ENCODE data around the gene STING1.
"Not testable (repeated sequence)": the region's sequence is repeated elsewhere in the genome, so short reads cannot be mapped to it uniquely, and the experiment has no call there.

The STING1 gene

DNA sequence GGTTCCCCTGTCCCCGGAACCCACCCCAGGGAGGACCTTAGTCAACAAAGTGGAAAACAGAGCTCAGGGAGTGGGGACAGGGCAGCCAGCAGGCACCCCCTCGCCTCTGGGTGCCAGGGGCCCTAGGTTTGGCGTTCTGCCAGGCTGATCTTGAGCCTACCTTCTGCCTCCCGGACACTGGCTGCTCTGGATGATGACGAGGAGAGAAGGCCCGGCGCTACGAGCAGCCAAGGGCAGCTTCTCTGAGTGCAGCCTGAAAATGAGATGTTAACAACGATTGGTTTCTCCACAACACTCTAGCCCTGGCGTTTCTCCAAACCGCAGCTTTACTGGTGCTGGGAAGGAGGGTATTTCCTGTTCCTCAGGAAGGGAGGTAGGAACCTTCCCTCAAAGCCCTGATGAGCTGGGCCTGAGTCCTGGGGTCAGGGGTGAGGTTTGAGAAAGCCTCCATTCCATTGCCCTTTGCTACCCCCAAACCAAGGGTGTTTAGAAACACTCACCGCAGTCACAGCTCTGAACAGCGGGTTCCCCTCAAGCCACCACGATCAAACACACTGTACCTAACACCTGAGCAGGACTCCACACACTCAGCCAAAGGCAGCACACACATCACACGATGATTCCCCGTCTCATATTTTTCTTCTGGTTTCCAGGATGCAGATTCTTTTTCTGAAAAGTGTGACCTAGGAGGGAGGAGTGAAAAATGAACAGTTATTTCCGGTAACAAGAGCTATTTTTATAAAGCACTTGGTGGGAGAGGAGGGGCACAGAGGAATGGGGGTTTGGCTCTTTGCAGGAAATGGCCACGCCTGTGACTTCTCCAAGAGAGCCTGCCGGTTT lies at the start of gene STING1:
Gene STING1 (minus strand): TSS at position 709 of the 840 bp plus-strand sequence. CDS start 1,054 bp downstream, outside the sequence.
- DNase-seq = peak; percentile 99

DNA sequence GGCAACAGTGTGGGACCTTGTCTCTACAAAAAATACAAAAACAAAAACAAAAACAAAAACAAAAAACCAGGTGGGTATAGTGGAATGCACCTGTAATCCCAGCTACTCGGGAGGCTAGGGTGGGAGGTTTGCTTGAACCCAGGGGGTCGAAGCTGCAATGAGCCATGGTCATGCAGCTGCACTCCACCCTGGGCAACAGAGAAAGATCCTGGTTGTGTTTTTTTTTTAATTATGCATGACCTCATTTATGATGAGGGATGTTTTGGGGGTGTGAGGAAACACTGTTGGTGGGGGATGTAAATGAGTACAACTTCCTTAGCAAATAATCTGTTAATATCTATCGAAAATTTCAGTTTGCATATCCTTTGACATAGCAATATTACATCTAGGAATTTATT lies 49.2 kb upstream of the STING1 start:
- DNase-seq = no peak

- DNase-seq = not testable (repeated sequence)
These were observed 47.5 kb upstream of the STING1 start for GRCh38 chr5:139530079-139530478.

- DNase-seq = not testable (repeated sequence)
These were observed 46.1 kb upstream of the STING1 start for GRCh38 chr5:139528695-139529094.

DNA sequence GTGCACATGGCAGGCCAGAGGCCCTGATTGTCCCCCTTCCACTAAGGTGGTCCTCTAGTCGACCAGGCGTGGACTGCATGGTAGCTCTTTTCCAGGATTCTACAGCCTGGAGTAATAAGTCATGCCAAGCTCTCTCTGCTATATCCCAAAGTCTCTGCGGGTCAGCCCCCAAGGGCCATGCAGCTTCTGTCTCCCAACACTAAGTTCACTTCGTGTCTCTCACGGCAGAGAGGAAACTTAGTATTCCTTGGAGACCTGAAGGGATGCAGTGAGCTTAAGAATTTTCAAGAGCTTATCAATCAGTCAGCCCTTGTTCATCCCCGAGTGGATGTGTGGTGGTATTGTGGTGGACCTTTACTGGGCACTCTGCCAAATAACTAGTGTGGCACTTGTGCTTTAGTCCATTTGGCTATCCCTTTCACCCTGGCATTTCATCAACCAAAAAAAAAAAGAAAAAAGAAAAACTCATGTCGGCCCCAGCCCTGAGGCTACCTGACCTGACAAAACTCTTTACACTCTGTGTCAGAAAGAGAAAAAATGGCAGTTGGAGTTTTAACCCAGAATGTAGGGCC lies 45.4 kb upstream of the STING1 start:
- not testable (repeated sequence) for DNase-seq

DNA sequence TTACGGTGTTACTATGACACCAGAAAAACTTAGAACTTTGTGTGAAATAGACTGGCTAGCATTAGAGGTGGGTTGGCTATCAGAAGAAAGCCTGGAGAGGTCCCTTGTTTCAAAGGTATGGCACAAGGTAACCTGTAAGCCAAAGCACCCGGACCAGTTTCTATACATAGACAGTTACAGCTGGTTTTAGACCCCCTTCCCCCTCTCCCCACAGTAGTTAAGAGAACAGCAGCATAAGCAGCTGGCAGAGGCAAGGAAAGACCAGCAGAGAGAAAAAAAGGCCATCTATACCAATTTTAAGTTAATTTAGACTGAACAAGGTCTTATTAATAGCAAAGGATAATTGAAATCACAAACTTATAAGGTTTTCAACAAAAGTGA lies 44.5 kb upstream of the STING1 start:
- DNase-seq = not testable (repeated sequence)

DNA sequence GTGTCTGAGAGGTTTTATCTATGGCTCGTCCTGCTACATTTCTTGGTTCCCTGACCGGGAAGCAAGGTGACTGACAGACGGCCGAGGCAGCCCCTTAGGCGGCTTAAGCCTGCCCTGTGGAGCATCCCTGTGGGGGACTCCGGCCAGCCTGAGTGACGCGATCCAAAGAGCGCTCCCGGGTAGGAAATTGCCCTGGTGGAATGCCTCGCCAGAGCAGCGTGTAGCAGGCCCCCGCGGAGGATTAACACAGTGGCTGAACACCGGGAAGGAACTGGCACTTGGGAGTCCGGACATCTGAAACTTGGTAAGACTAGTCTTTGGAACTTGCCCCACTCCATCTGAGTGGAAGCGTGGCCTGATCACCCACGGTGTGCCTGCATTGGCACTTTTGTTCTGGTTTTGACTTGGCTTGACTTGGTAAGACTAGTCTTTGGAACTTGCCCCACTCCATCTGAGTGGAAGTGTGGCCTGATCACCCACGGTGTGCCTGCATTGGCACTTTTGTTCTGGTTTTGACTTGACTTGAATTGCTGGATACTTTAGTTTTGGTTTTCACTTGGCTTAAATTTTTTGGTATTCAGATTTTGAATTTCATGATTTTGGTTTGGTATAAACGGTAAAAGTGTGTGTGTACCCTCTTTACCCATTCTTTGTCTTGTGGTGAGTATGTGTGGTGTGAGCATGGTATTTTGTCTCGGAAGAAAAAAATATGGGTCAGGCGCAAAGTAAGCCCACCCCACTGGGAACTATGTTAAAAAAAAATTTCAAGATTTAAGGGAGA lies 43.9 kb upstream of the STING1 start:
- not testable (repeated sequence) for DNase-seq

DNA sequence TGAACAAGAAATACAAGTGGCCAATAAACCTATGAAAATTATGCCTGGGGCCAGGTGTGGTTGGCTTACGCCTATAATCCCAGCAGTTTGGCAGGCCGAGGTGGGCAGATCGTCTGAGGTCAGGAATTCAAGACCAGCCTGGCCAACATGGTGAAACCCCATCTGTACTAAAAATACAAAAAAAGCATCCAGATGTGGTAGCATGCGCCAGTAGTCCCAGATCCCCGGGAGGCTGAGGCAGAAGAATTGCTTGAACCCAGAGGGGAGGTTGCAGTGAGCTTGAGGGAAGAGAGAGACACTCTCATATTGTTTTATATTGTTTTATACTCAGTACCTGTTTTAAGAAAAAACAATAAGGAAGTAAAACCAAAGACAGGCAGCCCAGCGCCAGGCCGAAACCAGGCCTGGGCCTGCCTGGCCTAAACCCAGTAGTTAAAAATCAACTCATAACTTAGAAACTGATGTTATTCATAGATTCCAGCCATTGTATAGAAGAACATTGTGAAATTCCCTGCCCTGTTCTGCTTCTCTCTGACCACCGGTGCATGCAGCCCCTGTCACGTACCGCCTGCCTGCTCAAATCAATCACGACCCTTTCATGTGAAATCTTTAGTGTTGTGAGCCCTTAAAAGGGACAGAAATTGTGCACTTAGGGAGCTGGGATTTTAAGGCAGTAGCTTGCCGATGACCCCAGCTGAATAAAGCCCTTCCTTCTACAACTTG lies 43.2 kb upstream of the STING1 start:
- DNase-seq = not testable (repeated sequence)

- DNase-seq = no peak
These were observed 42.5 kb upstream of the STING1 start for GRCh38 chr5:139524940-139525585.

DNA sequence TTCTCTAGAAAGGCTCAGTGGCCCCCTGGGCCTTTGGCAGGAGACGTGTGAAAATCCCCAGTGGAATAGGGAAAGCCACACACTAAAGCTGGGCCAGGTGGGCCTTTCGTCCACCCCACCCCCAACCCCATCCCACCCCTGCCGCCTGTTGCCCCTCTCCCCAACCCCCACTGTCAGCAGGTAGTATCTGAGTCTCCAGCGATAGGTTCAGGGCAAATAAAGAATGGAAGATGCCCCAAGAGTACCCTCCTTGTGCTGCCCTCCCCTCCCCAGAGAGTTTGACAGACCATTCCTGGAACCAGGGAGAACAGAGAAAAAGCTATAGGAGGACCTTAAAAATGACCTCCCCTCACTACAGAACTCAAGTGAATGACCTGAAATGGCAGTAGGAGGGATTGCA lies 41.9 kb upstream of the STING1 start:
- DNase-seq = no peak

DNA sequence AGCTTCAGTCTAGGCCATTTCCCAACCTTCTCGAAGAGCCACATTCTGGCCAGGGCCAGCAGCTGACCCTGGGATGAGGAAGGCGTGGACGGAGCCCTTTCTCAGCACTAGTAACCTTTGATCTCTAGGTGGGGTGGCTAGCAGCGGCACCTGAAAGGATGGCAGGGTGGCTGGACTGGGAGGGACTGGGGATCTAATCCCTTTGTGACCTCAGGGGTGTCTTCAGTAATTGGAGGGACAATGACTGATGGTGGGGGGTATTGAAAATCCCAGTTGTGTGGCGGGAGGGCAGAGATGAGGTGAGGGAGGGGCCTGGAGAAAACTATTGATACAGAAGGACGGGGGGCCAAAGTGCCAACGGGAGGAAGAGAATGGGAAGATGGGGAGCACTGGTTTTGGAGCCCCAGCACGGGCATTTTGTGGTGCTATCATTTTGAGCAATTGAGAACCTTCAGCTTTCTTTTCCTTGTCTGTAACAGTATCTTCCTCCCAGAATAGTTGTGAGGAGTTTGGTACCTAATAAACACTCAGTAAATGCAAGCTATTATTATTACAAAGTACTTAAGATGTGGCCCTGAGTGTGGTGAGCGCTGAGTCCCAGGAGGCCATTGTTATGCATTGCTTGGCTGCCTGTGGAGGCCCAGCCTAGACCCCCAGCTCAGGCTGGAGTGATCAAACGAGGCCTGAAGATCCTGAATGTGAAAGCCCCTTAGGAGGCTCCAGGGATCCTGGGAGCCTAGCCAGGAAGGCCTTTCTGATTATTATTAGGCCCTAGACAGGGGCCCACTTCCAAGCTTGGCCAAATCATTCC lies 41.3 kb upstream of the STING1 start:
- peak; percentile 36 for DNase-seq

DNA sequence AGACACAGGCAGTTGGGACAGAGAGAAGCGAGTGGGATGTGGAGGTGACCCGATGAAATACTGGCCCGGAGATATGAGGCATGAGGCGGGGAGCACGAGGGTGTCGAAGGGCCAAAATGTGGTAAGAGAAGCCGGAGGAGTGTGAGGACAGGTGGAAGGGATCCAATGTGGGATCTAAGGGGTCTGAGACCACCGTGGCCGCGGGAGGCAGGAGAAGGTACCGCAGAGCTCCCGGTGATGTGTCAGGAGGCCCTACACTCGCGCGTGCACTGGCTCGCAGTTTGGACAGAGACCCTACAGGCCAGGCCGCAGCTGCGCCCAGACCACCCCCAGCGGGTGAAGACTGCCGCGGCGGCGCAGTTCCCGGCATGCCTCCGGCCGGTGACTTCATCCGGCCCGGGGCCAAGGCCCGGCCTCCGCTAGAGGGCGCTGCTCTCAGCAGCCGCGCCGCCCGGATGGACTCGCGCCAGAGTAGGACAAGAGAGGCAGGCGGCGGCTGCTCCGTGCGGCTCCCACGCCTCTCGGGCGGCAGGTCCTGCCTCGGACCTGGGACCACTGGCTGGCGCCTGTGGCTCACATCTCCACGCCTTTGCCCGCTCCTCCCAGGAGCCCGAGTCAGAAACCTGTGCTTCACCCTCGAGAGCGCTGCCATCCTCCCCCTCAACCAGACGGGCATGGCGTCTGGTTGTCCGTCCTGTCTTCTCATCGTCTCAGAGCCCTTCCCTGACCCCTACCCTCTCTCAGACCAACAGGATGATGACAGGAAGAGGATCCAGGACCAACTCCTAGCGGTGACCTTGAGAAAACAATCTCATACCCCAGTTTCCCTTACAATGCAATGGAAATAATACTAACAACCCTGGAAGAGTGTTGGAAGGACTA lies 35.4 kb upstream of the STING1 start:
- peak; percentile 84 for DNase-seq

GRCh38 chr5:139514486-139514856 lies 31.9 kb upstream of the STING1 start:
- no peak for DNase-seq

DNA sequence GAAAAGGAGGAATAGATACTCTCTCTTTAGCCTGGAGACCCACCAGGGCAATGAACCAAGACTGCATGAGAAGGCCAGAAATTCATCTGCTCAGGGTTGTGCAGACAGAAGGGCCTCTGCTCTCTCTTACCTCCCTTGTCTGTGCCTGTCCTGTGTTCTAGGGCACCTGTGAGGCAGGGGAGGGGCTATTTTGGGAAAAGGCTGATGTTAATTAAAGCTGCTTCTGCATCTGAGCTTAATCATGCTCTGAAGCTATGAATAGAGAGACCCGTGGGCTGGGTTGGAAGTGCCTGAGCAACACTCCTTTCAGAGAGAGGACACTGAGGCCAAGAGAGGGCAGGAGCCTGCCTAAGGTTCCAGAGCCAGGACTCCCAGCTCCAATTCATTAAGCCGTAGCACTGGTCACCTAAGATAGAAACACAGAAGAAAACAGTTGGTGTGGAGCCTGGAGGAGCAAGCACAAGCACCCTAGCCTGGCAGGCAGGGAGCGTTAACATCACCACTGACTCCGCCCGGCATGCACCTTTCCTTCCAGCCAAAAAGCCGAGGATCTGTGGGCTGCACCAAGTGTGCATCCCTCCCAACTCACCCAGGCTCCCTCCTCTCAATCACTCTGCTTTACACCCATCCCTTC lies 31.4 kb upstream of the STING1 start:
- no peak for DNase-seq

- peak; percentile 81 for DNase-seq
These were observed 30.9 kb upstream of the STING1 start for GRCh38 chr5:139513434-139513833.

- DNase-seq = no peak
These were observed 30.3 kb upstream of the STING1 start for GRCh38 chr5:139512786-139513390.

- not testable (repeated sequence) for DNase-seq
These were observed 22.2 kb upstream of the STING1 start for GRCh38 chr5:139504722-139505121.

DNA sequence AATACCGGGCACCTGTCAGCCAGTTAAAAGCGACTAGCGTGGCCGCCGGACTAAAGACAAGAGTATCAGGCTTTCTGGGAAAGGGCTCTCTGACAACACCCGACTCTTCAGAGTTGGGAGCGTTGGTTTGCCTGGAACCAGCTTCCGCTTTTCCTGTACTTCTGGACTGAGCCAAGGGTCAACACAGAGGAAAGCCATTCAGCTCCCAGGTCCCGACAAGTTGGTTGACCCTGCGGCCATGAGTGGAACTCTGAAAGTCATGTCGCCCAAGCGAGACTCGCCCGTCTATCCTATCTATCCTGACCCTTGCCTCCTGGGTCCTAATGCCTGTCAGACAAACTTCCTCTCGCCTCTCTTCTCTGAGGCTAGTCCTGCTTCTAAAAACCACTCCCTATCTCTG lies 21.3 kb upstream of the STING1 start:
- DNase-seq = not testable (repeated sequence)

- DNase-seq = not testable (repeated sequence)
These were observed 20.7 kb upstream of the STING1 start for GRCh38 chr5:139503036-139503817.
